Activated CD8-positive, alpha-beta T cell treated with anti-CD3 and anti-CD28 coated beads for 36 hours (primary cell): Measurements from ENCODE around the gene PITPNC1. TPM values are rescaled to one million over a fixed set of nuclear protein-coding genes. Genes with fewer than 3 reads are reported as not detected.
A peak's percentile ranks its signal among the peaks of the same experiment; 100 is the strongest.
"Not testable (repeated sequence)": the region's sequence is repeated elsewhere in the genome, so short reads cannot be mapped to it uniquely, and the experiment has no call there.

Experiments used
- ATAC-seq: fragments of 200-7000 bp; cut with Tn5 transposase; one replicate; pipeline ENCODE4 v1.10.0; 2021; ENCODE audit warnings: mild to moderate bottlenecking, moderate library complexity
- CTCF ChIA-PET: fragments of 350-600 bp; sonication (Branson Sonifier 250); formaldehyde crosslinking; loops from one replicate; lab custom pipeline; 2021; ENCODE audit warnings: antibody characterized with exemption; lab: Charles Lee
- POLR2A ChIA-PET: fragments of 350-600 bp; sonication (Branson Sonifier 250); formaldehyde crosslinking; loops from one replicate; lab custom pipeline; 2021; ENCODE audit warnings: antibody characterized with exemption; lab: Charles Lee
- DNase-seq: peaks from one replicate; pipeline ENCODE4 v3.0.0-alpha.2; 2020
- H3K27ac Mint-ChIP-seq: one replicate; pipeline ENCODE4 v1.8.0; 2021; ENCODE audit warnings: mild to moderate bottlenecking, mixed read lengths
- H3K27me3 Mint-ChIP-seq: one replicate; pipeline ENCODE4 v1.8.0; 2021; ENCODE audit warnings: mixed read lengths
- H3K36me3 Mint-ChIP-seq: one replicate; pipeline ENCODE4 v1.8.0; 2021; ENCODE audit warnings: low read depth, mixed read lengths
- H3K4me1 Mint-ChIP-seq: one replicate; pipeline ENCODE4 v1.8.0; 2021; ENCODE audit warnings: low read depth, mixed read lengths
- H3K4me3 Mint-ChIP-seq: one replicate; pipeline ENCODE4 v1.8.0; 2021; ENCODE audit warnings: mild to moderate bottlenecking, moderate library complexity, mixed read lengths
- H3K9me3 Mint-ChIP-seq: one replicate; pipeline ENCODE4 v1.8.0; 2021; ENCODE audit warnings: mixed read lengths
- intact Hi-C: fragments of 100-400 bp; cut with micrococcal nuclease; formaldehyde crosslinking; loops from one replicate; pipeline ENCODE4 v1.10.0; 2022
- total RNA-seq, 2 experiments: library from RNA; stranded (reverse); gene quantifications; one replicate each; pipeline ENCODE4 v1.2.3, GENCODE V29; 2021
- TF ChIP-seq, protein P1 (sequence below): fragments of 200-600 bp; IDR thresholded peaks from one replicate; pipeline ENCODE4 v1.8.0; 2022; ENCODE audit warnings: antibody characterized with exemption, mild to moderate bottlenecking

Gene PITPNC1
- total RNA-seq, 2 experiments from 2014 or later: 51.8 to 56.3 TPM

- Mint-ChIP-seq H3K4me1 (peaks cover 73% of the 10 kb centered on the region), H3K27ac (peak overlapping the region; percentile 81), H3K4me3 (no peak overlapping the region), H3K36me3 (peaks cover 35% of the 10 kb centered on the region), H3K27me3 (no peaks in the 10 kb centered on the region), H3K9me3 (no peaks in the 10 kb centered on the region)
- ChIA-PET POLR2A (interaction anchor here (1.0 to 5.6 kb wide), 5 partner anchors 12 to 88 kb away, joined by 3 to 26 read pairs (median 7); no protein-coding TSS in a partner anchor), CTCF (interaction anchor here (0.7 to 7.0 kb wide), 32 partner anchors 9 to 331 kb away, joined by 3 to 119 read pairs (median 4); partner anchors contain the start of gene PITPNC1)
- TF ChIP-seq, protein P1, sequence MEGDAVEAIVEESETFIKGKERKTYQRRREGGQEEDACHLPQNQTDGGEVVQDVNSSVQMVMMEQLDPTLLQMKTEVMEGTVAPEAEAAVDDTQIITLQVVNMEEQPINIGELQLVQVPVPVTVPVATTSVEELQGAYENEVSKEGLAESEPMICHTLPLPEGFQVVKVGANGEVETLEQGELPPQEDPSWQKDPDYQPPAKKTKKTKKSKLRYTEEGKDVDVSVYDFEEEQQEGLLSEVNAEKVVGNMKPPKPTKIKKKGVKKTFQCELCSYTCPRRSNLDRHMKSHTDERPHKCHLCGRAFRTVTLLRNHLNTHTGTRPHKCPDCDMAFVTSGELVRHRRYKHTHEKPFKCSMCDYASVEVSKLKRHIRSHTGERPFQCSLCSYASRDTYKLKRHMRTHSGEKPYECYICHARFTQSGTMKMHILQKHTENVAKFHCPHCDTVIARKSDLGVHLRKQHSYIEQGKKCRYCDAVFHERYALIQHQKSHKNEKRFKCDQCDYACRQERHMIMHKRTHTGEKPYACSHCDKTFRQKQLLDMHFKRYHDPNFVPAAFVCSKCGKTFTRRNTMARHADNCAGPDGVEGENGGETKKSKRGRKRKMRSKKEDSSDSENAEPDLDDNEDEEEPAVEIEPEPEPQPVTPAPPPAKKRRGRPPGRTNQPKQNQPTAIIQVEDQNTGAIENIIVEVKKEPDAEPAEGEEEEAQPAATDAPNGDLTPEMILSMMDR: peak; percentile 92
- ATAC-seq: no peak
- intact Hi-C loops: loop anchor here (5.0 kb wide), 1 partner anchor 35 kb away; no protein-coding TSS in a partner anchor
- DNase-seq: peak; percentile 82
Measured at GRCh38 chr17:67386965-67387551, 10.0 kb downstream of the PITPNC1 start.

GRCh38 chr17:67388536-67388935 is 11.5 kb downstream of the PITPNC1 start:
- peak; percentile 23 for DNase-seq
- peaks cover 78% of the 10 kb centered on the region for H3K4me1 Mint-ChIP-seq
- CTCF ChIA-PET: interaction anchor here (0.6 to 7.0 kb wide), 19 partner anchors 11 to 287 kb away, joined by 3 to 119 read pairs (median 7); partner anchors contain the start of gene PITPNC1
- H3K27ac Mint-ChIP-seq: peak overlapping the region; percentile 36
- POLR2A ChIA-PET: interaction anchor here (2.1 to 5.6 kb wide), 7 partner anchors 10 to 87 kb away, joined by 7 to 26 read pairs (median 11); no protein-coding TSS in a partner anchor
- H3K9me3 Mint-ChIP-seq, H3K27me3 Mint-ChIP-seq, ATAC-seq, H3K4me3 Mint-ChIP-seq: not testable (repeated sequence)
- intact Hi-C loops: loop anchor here (5.0 kb wide), 1 partner anchor 34 kb away; no protein-coding TSS in a partner anchor
- H3K36me3 Mint-ChIP-seq: peaks cover 38% of the 10 kb centered on the region

DNA sequence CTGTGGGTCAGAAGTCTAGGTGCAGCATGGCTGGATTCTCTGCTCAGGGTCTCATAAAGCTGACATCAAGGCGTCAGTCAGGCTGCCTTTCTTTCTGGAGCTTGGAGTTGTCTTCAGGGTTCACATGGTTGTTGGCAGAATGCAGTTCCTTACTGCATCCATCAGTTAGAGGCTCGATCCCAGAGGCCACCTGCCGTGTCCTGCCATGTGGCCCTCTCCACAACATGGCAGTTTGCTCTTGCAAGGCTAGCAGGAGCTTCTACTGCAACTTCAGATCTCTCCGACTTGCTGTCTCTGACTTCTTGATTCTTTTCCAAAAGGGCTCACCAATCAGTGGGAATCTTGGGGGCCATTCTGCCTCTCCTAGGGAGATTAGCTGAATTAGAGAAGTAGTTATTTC is 11.9 kb downstream of the PITPNC1 start:
- ChIA-PET POLR2A (interaction anchor here (1.4 to 5.6 kb wide), 8 partner anchors 10 to 102 kb away, joined by 5 to 26 read pairs (median 11); no protein-coding TSS in a partner anchor), CTCF (interaction anchor here (0.6 to 7.0 kb wide), 13 partner anchors 8 to 213 kb away, joined by 3 to 119 read pairs (median 7); partner anchors contain the start of gene PITPNC1)
- TF ChIP-seq, protein P1: no peak
- intact Hi-C loops: loop anchor here (5.0 kb wide), 1 partner anchor 33 kb away; no protein-coding TSS in a partner anchor
- Mint-ChIP-seq H3K4me3 (no peak overlapping the region), H3K36me3 (peaks cover 39% of the 10 kb centered on the region), H3K27ac (peak overlapping the region; percentile 36), H3K9me3 (no peaks in the 10 kb centered on the region), H3K27me3 (no peaks in the 10 kb centered on the region), H3K4me1 (peaks cover 79% of the 10 kb centered on the region)
- DNase-seq: no peak
- no peak for ATAC-seq

- peaks cover 40% of the 10 kb centered on the region for H3K36me3 Mint-ChIP-seq
- TF ChIP-seq, protein P1: no peak
- intact Hi-C loops: loop anchor here (2.0 kb wide), 1 partner anchor 41 kb away; no protein-coding TSS in a partner anchor
- ChIA-PET POLR2A (interaction anchor here (0.7 to 5.6 kb wide), 12 partner anchors 11 to 101 kb away, joined by 3 to 26 read pairs (median 8); no protein-coding TSS in a partner anchor), CTCF (interaction anchor here (1.0 to 7.0 kb wide), 14 partner anchors 9 to 103 kb away, joined by 3 to 119 read pairs (median 5); partner anchors contain the start of gene PITPNC1)
- no peaks in the 10 kb centered on the region for H3K27me3 Mint-ChIP-seq
- H3K27ac Mint-ChIP-seq: peak overlapping the region; percentile 99
- no peaks in the 10 kb centered on the region for H3K9me3 Mint-ChIP-seq
- no peak for ATAC-seq
- peaks cover 83% of the 10 kb centered on the region for H3K4me1 Mint-ChIP-seq
- no peak for DNase-seq
- H3K4me3 Mint-ChIP-seq: peak overlapping the region; percentile 69
Measured at GRCh38 chr17:67390006-67390645, 13.0 kb downstream of the PITPNC1 start.
